ENCODE measurements around the gene RPS6KB2.

GRCh38 chr11:67451658-67451976 lies 23.3 kb downstream of the RPS6KB2 start:
- TF ChIP-seq CTCF (conservative IDR thresholded peaks at IDR 0.05; ENCODE audit: low read depth, low read length) (no peak), EZH2 (IDR thresholded peaks at IDR 0.05; ENCODE audit: borderline replicate concordance, low read depth, low read length, poor library complexity, severe bottlenecking) (no peak)
